Skeletal muscle cell (primary cell): ENCODE data around the gene HEXIM2.
A peak's percentile ranks its signal among the peaks of the same experiment; 100 is the strongest.

ENCODE experiments used
- DNase-seq: peaks from one replicate; pipeline ENCODE4 v3.0.0-alpha.2; 2010; ENCODE audit warnings: low read depth
- H3K4me3 ChIP-seq: 2 replicates; pipeline ENCODE4 v1.5.1; 2011; ENCODE audit warnings: low read depth, mild to moderate bottlenecking, control low read depth, low read length, moderate library complexity

Gene HEXIM2

GRCh38 chr17:45139533-45139920 is 22.1 kb upstream of the HEXIM2 start:
- no peak overlapping the region for H3K4me3 ChIP-seq
- no peak for DNase-seq

DNA sequence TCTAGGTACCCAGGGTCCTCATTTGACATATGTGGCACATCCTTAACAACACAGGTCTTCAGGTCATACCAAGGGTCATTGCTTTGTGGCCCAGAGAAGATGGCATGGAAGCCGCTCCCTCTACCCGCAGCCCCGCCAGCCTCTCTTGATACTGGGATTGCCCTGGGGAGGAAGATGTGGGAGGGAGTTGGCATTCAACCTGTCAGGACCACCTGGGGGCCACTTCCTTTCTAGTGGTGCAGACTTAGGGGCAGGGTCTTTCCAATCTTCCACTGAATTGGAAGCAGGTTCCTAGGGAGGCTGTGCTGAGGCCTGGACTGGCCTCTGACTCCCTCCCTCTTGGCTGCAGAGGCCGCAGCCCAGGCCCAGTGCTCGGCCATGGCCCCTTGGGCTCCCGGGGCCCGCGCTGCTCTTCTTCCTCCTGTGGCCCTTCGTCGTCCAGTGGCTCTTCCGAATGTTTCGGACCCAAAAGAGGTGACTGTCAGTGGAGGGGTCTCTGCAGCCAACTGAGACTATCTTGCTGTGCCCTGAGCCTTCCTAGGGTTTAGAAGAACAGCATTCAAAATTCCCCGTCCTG is 18.5 kb upstream of the HEXIM2 start:
- H3K4me3 ChIP-seq: no peak overlapping the region
- no peak for DNase-seq

GRCh38 chr17:45143767-45144198 is 17.9 kb upstream of the HEXIM2 start:
- H3K4me3 ChIP-seq: peak overlapping the region; percentile 34
- peak; percentile 83 for DNase-seq

GRCh38 chr17:45144199-45145034 is 17.3 kb upstream of the HEXIM2 start:
- peak overlapping the region; percentile 34 for H3K4me3 ChIP-seq

GRCh38 chr17:45145035-45145389 is 16.7 kb upstream of the HEXIM2 start:
- DNase-seq: no peak
- no peak overlapping the region for H3K4me3 ChIP-seq

More at GRCh38 chr17:45144199-45145034, 17.3 kb upstream of the HEXIM2 start:
- DNase-seq: no peak

GRCh38 chr17:45146166-45146565 is 15.5 kb upstream of the HEXIM2 start:
- H3K4me3 ChIP-seq: no peak overlapping the region
- no peak for DNase-seq

DNA sequence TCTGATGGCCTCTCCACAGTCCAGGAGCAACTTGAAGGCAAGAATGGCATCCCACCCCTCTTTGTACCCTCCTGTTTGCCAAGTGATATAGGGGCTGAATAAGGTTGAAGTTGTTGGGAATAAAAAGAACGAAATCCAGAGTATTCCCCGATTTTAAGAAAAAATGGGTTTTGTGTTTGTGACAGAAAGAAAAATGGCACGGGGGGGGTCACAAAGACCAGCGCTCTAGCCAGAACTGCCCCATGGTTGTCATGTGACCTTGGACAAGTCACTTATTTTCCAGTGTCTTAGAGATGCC is 15.1 kb upstream of the HEXIM2 start:
- no peak for DNase-seq
- peak overlapping the region; percentile 62 for H3K4me3 ChIP-seq

DNA sequence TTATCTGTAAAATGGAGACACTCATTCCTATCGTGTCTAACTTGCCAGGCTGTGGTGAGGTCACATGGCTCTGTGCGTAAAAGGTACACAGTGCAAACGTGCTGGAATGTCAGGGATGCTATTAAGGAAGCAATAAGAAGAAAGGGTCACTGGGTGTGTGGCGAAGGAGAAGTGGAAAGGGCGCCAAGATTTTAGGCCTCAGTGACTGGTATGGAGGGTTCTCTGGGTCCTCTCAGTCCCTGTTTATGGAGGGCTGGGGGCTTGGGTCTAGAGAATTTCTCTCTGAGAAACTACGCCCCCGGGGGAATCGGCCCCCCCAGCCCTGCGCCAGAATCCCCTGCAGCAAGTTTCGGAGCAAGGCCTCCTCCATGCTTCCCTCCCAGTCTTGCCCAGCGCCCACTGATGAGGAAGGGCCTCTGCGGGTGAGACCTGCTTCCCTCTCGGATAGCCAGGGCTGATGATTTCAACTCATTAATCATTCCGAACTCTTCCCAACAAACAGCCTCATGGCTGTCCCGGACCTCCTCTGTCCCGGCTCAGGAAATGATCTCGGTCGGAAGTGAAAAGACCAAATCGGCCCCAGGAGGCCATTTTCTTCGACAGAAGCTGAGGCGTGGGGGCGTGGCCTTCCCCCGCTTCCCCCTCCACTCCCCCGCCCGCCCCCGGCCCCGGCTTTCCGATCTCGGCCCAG is 14.6 kb upstream of the HEXIM2 start:
- DNase-seq: no peak
- peak overlapping the region; percentile 62 for H3K4me3 ChIP-seq

DNA sequence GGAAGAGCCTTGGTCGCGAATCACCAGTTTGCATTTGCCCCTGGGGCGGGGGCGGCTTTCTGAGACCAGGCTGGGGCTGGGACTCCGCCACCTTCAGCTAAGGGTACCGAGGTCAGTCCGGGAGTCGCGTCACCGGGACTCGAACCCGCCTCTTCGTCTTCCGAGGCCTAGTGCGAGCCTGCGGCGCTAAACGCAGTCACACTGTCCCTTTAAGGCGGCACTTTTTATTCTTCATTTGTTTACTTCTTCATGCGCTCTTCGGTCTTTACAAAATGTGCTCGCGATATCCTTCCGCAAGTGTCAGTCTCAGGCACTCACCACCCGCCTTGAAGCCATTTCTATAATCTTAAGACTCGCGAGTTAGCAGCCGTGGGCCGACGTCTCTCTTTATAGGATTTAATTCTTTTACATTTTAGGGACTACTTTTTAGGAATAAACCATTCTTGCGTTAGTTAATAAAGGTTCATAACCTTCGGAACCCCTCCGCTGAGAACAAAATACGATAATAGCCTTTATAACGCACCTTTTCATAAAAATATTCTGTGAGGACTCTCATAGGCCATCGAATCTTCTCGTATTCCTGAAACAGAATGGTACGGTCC is 14.0 kb upstream of the HEXIM2 start:
- peak; percentile 94 for DNase-seq
- peak overlapping the region; percentile 62 for H3K4me3 ChIP-seq

DNA sequence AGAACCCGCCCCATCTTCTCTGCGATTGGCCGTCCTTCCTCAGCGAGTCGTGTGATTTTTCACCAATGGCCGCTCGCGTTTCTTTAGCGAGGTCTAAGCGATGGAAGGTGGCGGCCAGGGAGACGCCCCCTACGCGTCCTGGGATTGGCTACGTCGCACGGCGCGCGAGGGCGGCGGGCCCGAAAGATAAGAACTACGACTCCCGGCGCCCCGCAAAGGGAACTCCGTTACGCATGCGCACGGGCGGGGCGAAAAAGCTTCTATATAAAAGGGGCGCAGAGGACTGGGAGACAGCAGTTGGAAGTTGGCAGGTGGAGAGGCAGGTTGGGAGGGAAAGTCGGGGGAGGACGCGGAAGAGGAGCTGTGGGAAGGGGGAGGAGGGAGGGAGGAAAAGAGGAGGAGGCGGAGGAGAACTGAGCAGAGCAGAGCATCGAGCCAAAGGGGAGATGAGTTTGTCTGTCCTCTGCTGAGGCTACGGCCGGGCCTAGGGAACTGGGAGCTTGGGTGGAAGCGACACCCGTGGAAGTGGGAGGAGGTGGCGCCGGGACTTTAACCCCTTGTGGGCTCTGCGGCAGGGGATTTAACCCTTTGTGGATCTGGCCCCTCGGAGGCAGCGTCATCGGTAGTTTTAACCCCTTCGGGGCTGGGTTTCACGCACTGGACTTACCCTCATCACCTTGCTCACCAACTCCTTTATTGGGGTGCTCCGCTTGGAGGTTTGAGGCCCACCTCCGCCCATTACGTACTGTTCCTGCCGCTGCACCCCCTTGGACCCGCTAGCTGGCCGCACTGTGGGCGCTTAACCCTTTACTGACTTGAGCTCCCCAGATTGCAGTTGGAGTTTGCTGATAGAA is 13.3 kb upstream of the HEXIM2 start, which contains the start of gene HEXIM1:
Gene HEXIM1, plus strand, starts transcription at position 293 of the 854 bp plus-strand sequence. CDS start 716 bp downstream, outside the sequence.
- H3K4me3 ChIP-seq: peak within 1 kb of the TSS; percentile 83
- DNase-seq: peak; percentile 99

GRCh38 chr17:45149037-45149668 is 12.5 kb upstream of the HEXIM2 start:
- peak overlapping the region; percentile 83 for H3K4me3 ChIP-seq
- no peak for DNase-seq

- DNase-seq: no peak
- peak overlapping the region; percentile 83 for H3K4me3 ChIP-seq
These were observed 11.7 kb upstream of the HEXIM2 start for GRCh38 chr17:45149669-45150664.

DNA sequence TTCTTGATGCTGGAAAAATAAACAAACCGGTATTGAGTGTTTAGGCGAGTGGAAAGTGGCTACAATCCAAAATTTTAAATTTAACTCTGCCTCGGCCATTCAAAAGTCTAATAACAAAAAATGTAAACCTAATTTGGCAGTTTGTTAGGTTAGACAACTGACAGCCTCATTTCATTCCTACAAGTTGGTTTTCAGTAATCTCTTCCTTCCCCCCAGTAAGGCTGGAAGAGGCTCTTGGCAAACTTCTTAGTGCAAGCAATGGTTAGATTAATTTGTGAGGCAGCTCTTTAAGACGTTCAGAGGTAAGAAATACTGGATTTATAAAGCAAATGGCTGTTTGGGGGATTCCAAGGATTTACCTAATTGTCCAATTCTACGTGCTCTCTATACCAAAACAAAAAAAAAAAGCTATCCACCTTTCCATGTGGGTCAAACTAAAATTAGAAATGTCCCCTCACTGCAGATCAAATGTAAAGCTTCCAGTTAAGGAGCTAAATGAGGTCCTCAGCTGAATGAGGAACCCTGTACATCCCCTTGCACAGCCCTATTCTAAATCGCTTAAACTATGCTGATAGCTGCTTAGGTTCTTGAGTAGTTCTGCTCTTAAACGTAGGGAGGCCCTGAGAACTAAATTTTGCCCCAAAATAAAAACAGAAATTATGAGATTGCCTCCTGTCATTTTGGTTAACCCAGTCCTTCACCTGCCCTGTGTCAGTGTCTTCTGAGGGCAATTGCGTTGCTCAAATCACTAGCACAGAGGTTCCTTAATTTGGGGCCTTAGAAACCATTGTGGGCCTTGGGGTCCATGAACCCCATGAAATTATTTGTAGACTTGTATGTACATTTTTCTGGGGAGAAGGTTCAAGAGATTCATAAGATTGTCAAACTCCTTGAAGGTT is 10.5 kb upstream of the HEXIM2 start:
- peak overlapping the region; percentile 83 for H3K4me3 ChIP-seq
- no peak for DNase-seq

- DNase-seq: no peak
- no peak overlapping the region for H3K4me3 ChIP-seq
These were observed 6.6 kb upstream of the HEXIM2 start for GRCh38 chr17:45155029-45155428.

DNA sequence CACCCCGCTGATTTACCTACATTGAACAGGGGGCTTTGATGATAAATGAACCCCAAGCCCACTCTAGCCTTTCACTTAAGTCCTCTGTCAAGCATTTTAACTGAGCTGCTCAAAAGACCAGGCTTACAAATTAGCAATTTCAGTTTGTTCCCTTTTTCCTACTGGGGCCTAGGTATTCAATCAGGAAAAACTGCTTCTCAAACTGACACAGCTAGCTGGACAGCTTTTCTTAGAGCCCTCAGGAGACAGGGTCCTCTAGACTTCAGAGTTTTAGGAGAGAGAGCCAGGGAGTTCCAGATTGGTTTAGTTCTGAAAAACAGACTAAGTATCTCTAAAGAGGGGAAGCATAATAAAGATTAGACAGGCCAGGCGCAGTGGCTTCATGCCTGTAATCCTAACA is 6.2 kb upstream of the HEXIM2 start:
- DNase-seq: no peak
- H3K4me3 ChIP-seq: no peak overlapping the region

- no peak overlapping the region for H3K4me3 ChIP-seq
- DNase-seq: no peak
These were observed 5.4 kb upstream of the HEXIM2 start for GRCh38 chr17:45156242-45156641.
